Measurements from ENCODE around the gene COL6A2. TPM values are rescaled to one million over a fixed set of nuclear protein-coding genes. Genes with fewer than 3 reads are reported as not detected.

The COL6A2 gene
- polyA plus RNA-seq, 1 of the 3 experiments (the other 2 are of a cell fraction): 108 TPM

DNA sequence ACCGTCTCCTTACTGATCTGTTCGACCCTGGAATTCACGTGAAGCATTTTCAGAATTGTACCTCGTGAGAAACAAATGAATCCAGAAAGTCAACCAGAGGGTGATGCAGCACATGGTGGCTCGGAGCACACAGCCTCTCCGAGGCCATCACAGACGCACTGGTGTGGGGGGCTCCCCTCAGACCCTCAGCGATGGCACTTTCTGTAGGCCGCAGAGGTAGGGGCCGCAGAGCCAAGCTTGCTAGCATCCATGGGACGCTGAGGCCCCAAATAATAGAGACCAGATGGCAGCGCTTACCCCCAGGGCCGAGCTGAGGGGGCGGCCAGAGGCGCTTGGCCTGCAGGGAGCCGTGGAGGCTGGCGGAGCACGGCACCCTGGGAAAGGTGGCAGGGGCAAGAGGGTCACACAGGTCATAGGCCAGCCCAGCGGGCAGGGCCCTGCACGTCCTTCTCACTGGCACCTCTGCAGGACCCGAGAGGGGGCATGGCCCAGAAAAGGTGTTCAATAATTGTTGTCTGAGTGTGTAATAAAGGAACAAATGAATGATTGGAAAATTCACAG is 28.1 kb upstream of the COL6A2 start:
- 90% methylated on average over 15 of the region's 21 CpGs for WGBS (ENCODE audit: low lambda C conversion rate)
- Histone ChIP-seq H3K4me2 (no peak overlapping the region), H3K27me3 (ENCODE audit: insufficient read depth) (no peaks in the 10 kb centered on the region), H2AFZ (ENCODE audit: low read depth) (no peak overlapping the region), H3K36me3 (replicated peaks in 1 of 2; ENCODE audit: control insufficient read depth in 1 of 2, insufficient read depth in 2 of 2, low read length in 1 of 2) (no peaks in the 10 kb centered on the region), H3F3A (replicated peaks; ENCODE audit: insufficient read depth) (no peaks in the 10 kb centered on the region), H3K9me2 (no peaks in the 10 kb centered on the region), H3K9me3 (no peaks in the 10 kb centered on the region), H3K27ac (ENCODE audit: low read depth in 2 of 2, low read length in 1 of 2) (no peak overlapping the region), H4K20me1 (ENCODE audit: insufficient read depth) (no peaks in the 10 kb centered on the region), H3K4me1 (ENCODE audit: control insufficient read depth in 1 of 2, insufficient read depth in 2 of 2, low read depth in 1 of 2, low read length in 1 of 2) (no peaks in the 10 kb centered on the region; a peak in 1 of 4 replicates), H3K79me2 (ENCODE audit: insufficient read depth) (no peaks in the 10 kb centered on the region), H3K9ac (no peak overlapping the region), H3K4me3 (ENCODE audit: low read depth in 2 of 2, low read length in 1 of 2) (no peak overlapping the region)
- ChIA-PET CTCF (no interaction called here), POLR2A (no interaction called here)
- TF ChIP-seq, protein P1, sequence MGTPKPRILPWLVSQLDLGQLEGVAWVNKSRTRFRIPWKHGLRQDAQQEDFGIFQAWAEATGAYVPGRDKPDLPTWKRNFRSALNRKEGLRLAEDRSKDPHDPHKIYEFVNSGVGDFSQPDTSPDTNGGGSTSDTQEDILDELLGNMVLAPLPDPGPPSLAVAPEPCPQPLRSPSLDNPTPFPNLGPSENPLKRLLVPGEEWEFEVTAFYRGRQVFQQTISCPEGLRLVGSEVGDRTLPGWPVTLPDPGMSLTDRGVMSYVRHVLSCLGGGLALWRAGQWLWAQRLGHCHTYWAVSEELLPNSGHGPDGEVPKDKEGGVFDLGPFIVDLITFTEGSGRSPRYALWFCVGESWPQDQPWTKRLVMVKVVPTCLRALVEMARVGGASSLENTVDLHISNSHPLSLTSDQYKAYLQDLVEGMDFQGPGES (IDR thresholded peaks at IDR 0.05; ENCODE audit: low read depth, low read length): no peak
- TF ChIP-seq, protein P2, sequence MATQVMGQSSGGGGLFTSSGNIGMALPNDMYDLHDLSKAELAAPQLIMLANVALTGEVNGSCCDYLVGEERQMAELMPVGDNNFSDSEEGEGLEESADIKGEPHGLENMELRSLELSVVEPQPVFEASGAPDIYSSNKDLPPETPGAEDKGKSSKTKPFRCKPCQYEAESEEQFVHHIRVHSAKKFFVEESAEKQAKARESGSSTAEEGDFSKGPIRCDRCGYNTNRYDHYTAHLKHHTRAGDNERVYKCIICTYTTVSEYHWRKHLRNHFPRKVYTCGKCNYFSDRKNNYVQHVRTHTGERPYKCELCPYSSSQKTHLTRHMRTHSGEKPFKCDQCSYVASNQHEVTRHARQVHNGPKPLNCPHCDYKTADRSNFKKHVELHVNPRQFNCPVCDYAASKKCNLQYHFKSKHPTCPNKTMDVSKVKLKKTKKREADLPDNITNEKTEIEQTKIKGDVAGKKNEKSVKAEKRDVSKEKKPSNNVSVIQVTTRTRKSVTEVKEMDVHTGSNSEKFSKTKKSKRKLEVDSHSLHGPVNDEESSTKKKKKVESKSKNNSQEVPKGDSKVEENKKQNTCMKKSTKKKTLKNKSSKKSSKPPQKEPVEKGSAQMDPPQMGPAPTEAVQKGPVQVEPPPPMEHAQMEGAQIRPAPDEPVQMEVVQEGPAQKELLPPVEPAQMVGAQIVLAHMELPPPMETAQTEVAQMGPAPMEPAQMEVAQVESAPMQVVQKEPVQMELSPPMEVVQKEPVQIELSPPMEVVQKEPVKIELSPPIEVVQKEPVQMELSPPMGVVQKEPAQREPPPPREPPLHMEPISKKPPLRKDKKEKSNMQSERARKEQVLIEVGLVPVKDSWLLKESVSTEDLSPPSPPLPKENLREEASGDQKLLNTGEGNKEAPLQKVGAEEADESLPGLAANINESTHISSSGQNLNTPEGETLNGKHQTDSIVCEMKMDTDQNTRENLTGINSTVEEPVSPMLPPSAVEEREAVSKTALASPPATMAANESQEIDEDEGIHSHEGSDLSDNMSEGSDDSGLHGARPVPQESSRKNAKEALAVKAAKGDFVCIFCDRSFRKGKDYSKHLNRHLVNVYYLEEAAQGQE (IDR thresholded peaks at IDR 0.05; ENCODE audit: low read depth, low read length): no peak
- DNase-seq: no peak

DNA sequence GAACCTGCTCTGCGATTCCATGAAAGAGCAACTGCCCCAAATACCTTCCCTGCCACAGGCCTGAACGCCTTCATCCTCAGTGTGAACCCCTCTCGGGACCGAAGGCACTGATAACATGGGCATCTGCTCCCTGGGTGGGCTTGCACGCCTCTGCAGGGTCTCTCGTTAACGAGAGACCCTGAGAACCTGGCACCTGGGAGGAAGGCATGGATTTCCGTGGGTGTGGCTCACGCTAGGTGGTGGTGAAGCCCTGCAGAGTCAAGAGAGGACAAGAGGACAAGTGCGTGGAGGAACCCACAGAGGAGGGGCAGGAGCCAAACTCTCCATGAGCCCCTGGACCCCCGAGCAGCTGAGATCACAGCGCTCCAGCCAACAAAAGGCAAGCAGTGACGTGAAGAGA is 26.8 kb upstream of the COL6A2 start:
- WGBS (ENCODE audit: low lambda C conversion rate): 67% methylated on average over 13 of the region's 13 CpGs
- CTCF ChIA-PET: no interaction called here
- H3F3A ChIP-seq (replicated peaks; ENCODE audit: insufficient read depth): peaks cover 5% of the 10 kb centered on the region
- no peaks in the 10 kb centered on the region for H3K79me2 ChIP-seq (ENCODE audit: insufficient read depth)
- H2AFZ ChIP-seq (ENCODE audit: low read depth): no peak overlapping the region
- no peak overlapping the region for H3K27ac ChIP-seq (ENCODE audit: low read depth in 2 of 2, low read length in 1 of 2)
- POLR2A ChIA-PET: no interaction called here
- no peaks in the 10 kb centered on the region; a peak in 1 of 4 replicates for H3K4me1 ChIP-seq (ENCODE audit: control insufficient read depth in 1 of 2, insufficient read depth in 2 of 2, low read depth in 1 of 2, low read length in 1 of 2)
- H3K4me3 ChIP-seq (ENCODE audit: low read depth in 2 of 2, low read length in 1 of 2): no peak overlapping the region
- H3K4me2 ChIP-seq: no peak overlapping the region
- no peak overlapping the region for H3K9ac ChIP-seq
- DNase-seq: no peak
- H3K9me2 ChIP-seq: no peaks in the 10 kb centered on the region
- no peaks in the 10 kb centered on the region for H3K36me3 ChIP-seq (replicated peaks in 1 of 2; ENCODE audit: control insufficient read depth in 1 of 2, insufficient read depth in 2 of 2, low read length in 1 of 2)
- no peaks in the 10 kb centered on the region for H4K20me1 ChIP-seq (ENCODE audit: insufficient read depth)
- H3K27me3 ChIP-seq (ENCODE audit: insufficient read depth): no peaks in the 10 kb centered on the region
- TF ChIP-seq RAD21 (IDR thresholded peaks at IDR 0.05; ENCODE audit: low read length): no peak
- no peak for TF ChIP-seq TAF1 (IDR thresholded peaks at IDR 0.05; ENCODE audit: borderline replicate concordance, low read depth, low read length)
- TF ChIP-seq FOSL2 (IDR thresholded peaks at IDR 0.05; ENCODE audit: borderline replicate concordance, low read depth): no peak
- no peak for TF ChIP-seq FOXM1 (IDR thresholded peaks at IDR 0.05; ENCODE audit: low read depth)
- TF ChIP-seq TCF12 (IDR thresholded peaks at IDR 0.05): no peak
- no peak for TF ChIP-seq GABPA (IDR thresholded peaks at IDR 0.05; ENCODE audit: low read depth)
- TF ChIP-seq, protein P3, sequence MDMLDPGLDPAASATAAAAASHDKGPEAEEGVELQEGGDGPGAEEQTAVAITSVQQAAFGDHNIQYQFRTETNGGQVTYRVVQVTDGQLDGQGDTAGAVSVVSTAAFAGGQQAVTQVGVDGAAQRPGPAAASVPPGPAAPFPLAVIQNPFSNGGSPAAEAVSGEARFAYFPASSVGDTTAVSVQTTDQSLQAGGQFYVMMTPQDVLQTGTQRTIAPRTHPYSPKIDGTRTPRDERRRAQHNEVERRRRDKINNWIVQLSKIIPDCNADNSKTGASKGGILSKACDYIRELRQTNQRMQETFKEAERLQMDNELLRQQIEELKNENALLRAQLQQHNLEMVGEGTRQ (IDR thresholded peaks at IDR 0.05; ENCODE audit: borderline replicate concordance, low read depth, low read length): no peak
- TF ChIP-seq MXI1 (IDR thresholded peaks at IDR 0.05; ENCODE audit: low read depth, low read length): no peak
- TF ChIP-seq ELF1 (IDR thresholded peaks at IDR 0.05): no peak
- no peak for TF ChIP-seq RXRA (IDR thresholded peaks at IDR 0.05; ENCODE audit: borderline replicate concordance, low read depth)
- TF ChIP-seq FOXJ3 (CRISPR knock-in tag; IDR thresholded peaks at IDR 0.05): no peak
- TF ChIP-seq, protein P2 (IDR thresholded peaks at IDR 0.05; ENCODE audit: low read depth, low read length): no peak
- TF ChIP-seq YY1 (IDR thresholded peaks at IDR 0.05; ENCODE audit: low read depth): no peak
- no peak for TF ChIP-seq NRF1 (IDR thresholded peaks at IDR 0.05; ENCODE audit: low read depth, low read length)
- no peaks in the 10 kb centered on the region for H3K9me3 ChIP-seq

Data from SK-N-SH (cell line).